ENCODE measurements around the gene CTIF.

CTIF gene

GRCh38 chr18:48622911-48623431 is 84.1 kb downstream of the CTIF start:
- Histone ChIP-seq H3K9me3 (ENCODE audit: insufficient read depth, low read length) (no peaks in the 10 kb centered on the region), H4K20me1 (ENCODE audit: low read depth, low read length) (no peaks in the 10 kb centered on the region), H3K36me3 (ENCODE audit: low read length) (no peaks in the 10 kb centered on the region), H3K4me3 (ENCODE audit: insufficient read depth, low read length, poor library complexity, severe bottlenecking) (peak overlapping the region; percentile 9), H3K4me2 (ENCODE audit: low read depth, low read length, poor library complexity, severe bottlenecking) (peak overlapping the region; percentile 43), H3K79me2 (ENCODE audit: insufficient read depth, low read length) (no peaks in the 10 kb centered on the region), H3K9me2 (replicated peaks; ENCODE audit: insufficient read depth, low read length) (no peaks in the 10 kb centered on the region), H3F3A (ENCODE audit: insufficient read depth) (peaks cover 18% of the 10 kb centered on the region), H3K27me3 (ENCODE audit: low read length) (no peaks in the 10 kb centered on the region), H3K9ac (ENCODE audit: low read length) (no peak overlapping the region; the same call in 1 of the 2 replicates), H3K27ac (ENCODE audit: low read depth, low read length) (peak overlapping the region; percentile 78), H2AFZ (ENCODE audit: low read depth, low read length, severe bottlenecking) (no peak overlapping the region)
- TF ChIP-seq EZH2phosphoT487 (conservative IDR thresholded peaks at IDR 0.05; ENCODE audit: low read length) = no peak
- no peak for TF ChIP-seq CTCF (IDR thresholded peaks at IDR 0.05; ENCODE audit: insufficient read depth, low read length, poor library complexity, severe bottlenecking)

DNA sequence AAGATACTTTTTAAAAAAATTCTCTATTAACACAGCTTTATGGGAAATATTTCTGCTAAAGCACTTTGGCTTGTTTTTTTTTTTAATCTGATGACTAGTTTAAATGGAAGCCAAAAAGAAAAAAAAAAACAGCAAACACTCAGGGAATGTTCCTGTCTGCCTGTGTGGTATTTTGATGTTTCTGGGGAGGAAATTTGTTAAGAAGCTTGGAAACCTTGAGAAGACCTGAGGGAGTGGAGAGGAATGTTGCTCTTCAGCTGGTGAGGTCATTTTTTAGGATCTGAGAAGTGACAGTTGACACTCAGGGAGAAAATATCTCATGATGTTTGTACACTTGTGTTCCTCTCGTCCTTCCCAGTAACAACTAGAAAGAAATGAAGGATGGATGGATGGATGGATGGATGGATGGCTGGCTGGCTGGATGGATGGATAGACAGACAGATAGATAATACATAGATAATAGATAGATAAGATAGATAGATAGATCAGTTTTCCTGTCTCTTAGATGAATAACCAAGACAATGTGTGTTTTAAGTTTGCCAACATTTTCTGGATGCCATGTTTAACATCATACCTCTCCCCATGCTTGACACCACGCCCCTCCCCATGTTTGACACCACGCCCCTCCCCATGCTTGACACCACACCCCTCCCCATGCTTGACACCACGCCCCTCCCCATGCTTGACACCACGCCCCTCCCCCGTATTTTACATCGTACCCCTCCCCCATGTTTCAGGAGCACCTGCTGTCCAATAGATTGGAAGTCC is 84.8 kb downstream of the CTIF start:
- H3K36me3 ChIP-seq (ENCODE audit: low read length) = no peaks in the 10 kb centered on the region
- peaks cover 18% of the 10 kb centered on the region for H3F3A ChIP-seq (ENCODE audit: insufficient read depth)
- TF ChIP-seq EZH2phosphoT487 (conservative IDR thresholded peaks at IDR 0.05; ENCODE audit: low read length) (no peak), CTCF (IDR thresholded peaks at IDR 0.05; ENCODE audit: insufficient read depth, low read length, poor library complexity, severe bottlenecking) (no peak)
- peak overlapping the region; percentile 43 for H3K4me2 ChIP-seq (ENCODE audit: low read depth, low read length, poor library complexity, severe bottlenecking)
- H3K4me3 ChIP-seq (ENCODE audit: insufficient read depth, low read length, poor library complexity, severe bottlenecking) = peak overlapping the region; percentile 9
- no peak overlapping the region for H3K9ac ChIP-seq (ENCODE audit: low read length)
- no peaks in the 10 kb centered on the region for H3K27me3 ChIP-seq (ENCODE audit: low read length)
- H3K27ac ChIP-seq (ENCODE audit: low read depth, low read length) = peak overlapping the region; percentile 38
- H3K9me2 ChIP-seq (replicated peaks; ENCODE audit: insufficient read depth, low read length) = no peaks in the 10 kb centered on the region
- H4K20me1 ChIP-seq (ENCODE audit: low read depth, low read length) = no peaks in the 10 kb centered on the region
- no peaks in the 10 kb centered on the region for H3K9me3 ChIP-seq (ENCODE audit: insufficient read depth, low read length)
- no peak overlapping the region for H2AFZ ChIP-seq (ENCODE audit: low read depth, low read length, severe bottlenecking)
- H3K79me2 ChIP-seq (ENCODE audit: insufficient read depth, low read length) = no peaks in the 10 kb centered on the region

DNA sequence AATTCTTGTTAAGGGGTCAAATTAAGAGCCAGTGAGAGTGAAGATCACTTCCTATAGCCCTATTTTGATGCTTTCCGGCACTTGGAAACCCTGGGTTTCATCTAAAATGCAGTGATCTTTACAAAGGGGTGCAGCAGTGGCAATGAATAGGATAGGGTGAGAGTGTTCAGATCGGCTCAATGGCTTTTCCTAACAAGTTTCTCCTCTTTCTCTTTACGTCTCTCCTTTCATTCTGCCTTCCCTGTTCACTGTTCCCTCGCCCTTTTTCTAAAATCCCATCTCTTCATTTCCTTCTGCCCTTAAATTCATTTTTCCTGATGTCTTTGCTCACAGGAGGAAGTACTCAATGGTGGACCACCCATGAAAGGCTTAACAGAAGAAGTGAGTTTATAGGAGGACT is 86.0 kb downstream of the CTIF start:
- no peaks in the 10 kb centered on the region for H3K79me2 ChIP-seq (ENCODE audit: insufficient read depth, low read length)
- H2AFZ ChIP-seq (ENCODE audit: low read depth, low read length, severe bottlenecking) = no peak overlapping the region
- H3K27ac ChIP-seq (ENCODE audit: low read depth, low read length) = no peak overlapping the region
- H3K9me3 ChIP-seq (ENCODE audit: insufficient read depth, low read length) = no peaks in the 10 kb centered on the region
- TF ChIP-seq CTCF (IDR thresholded peaks at IDR 0.05; ENCODE audit: insufficient read depth, low read length, poor library complexity, severe bottlenecking) (no peak), EZH2phosphoT487 (conservative IDR thresholded peaks at IDR 0.05; ENCODE audit: low read length) (no peak)
- no peak overlapping the region for H3K4me3 ChIP-seq (ENCODE audit: insufficient read depth, low read length, poor library complexity, severe bottlenecking)
- H3K4me2 ChIP-seq (ENCODE audit: low read depth, low read length, poor library complexity, severe bottlenecking) = no peak overlapping the region
- no peaks in the 10 kb centered on the region for H3K27me3 ChIP-seq (ENCODE audit: low read length)
- no peaks in the 10 kb centered on the region for H3K9me2 ChIP-seq (replicated peaks; ENCODE audit: insufficient read depth, low read length)
- peaks cover 18% of the 10 kb centered on the region for H3F3A ChIP-seq (ENCODE audit: insufficient read depth)
- H4K20me1 ChIP-seq (ENCODE audit: low read depth, low read length) = no peaks in the 10 kb centered on the region
- no peak overlapping the region for H3K9ac ChIP-seq (ENCODE audit: low read length)
- H3K36me3 ChIP-seq (ENCODE audit: low read length) = no peaks in the 10 kb centered on the region
